ENCODE results near the gene ATAD2B. TPM values are rescaled to one million over a fixed set of nuclear protein-coding genes. Genes with fewer than 3 reads are reported as not detected.
"Not testable (repeated sequence)": the region's sequence is repeated elsewhere in the genome, so short reads cannot be mapped to it uniquely, and the experiment has no call there.

ATAD2B gene
- total and polyA plus RNA-seq, 7 donors = 2.4 to 22.5 (median 19.7) TPM

DNA sequence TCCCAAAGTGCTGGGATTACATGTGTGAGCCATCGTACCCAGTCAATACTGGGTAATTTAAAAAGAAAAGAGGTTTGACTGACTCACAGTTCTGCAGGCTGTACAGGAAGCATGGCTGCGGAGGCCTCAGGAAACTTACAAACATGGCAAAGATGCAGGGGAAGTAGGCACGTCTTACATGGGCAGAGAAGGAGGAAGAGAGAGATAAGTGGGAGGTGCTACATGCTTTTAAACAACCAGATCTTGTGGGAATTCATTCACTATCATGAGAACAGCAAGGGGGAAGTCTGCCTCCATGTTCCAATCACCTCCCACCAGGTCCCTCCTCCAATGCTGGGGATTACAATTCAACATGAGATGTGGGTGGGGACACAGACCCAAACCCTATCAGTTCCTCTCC lies 192.5 kb downstream of the ATAD2B start:
- DNase-seq = no peak
- Histone ChIP-seq H3K4me3 (no peak overlapping the region), H3K4me1 (no peaks in the 10 kb centered on the region), H3K9me3 (no peaks in the 10 kb centered on the region), H3K36me3 (peaks cover 0 to 6% (median 0%) of the 10 kb centered on the region in 4 donors), H3K27ac (no peak overlapping the region), H3K27me3 (no peaks in the 10 kb centered on the region)
- intact Hi-C loops (cut with DNase I) = no loop called here
- 79 to 85% methylated on average over 3 of the region's 3 CpGs for WGBS, 2 donors
- TF ChIP-seq EP300 (IDR thresholded peaks at IDR 0.05) (no peak), CTCF (IDR thresholded peaks at IDR 0.05) (no peak), POLR2AphosphoS5 (IDR thresholded peaks at IDR 0.05) (no peak), POLR2A (IDR thresholded peaks at IDR 0.05) (no peak)

- H3K9me3 ChIP-seq; DNase-seq; H3K4me3 ChIP-seq; intact Hi-C loops (cut with DNase I); H3K27me3 ChIP-seq; H3K4me1 ChIP-seq; H3K27ac ChIP-seq: not testable (repeated sequence)
- WGBS, 2 donors = 97 to 100% methylated on average over 3 of the region's 3 CpGs
- peaks cover 0 to 11% (median 0%) of the 10 kb centered on the region in 4 donors for H3K36me3 ChIP-seq
Observed at GRCh38 chr2:23723029-23723428, 203.9 kb downstream of the ATAD2B start.

- WGBS, 2 donors = 97% methylated on average over 3 of the region's 3 CpGs
- peaks cover 0 to 2% (median 0%) of the 10 kb centered on the region in 4 donors for H3K9me3 ChIP-seq
- no peak for TF ChIP-seq EP300 (IDR thresholded peaks at IDR 0.05)
- no peak for TF ChIP-seq POLR2AphosphoS5 (IDR thresholded peaks at IDR 0.05)
- DNase-seq = no peak
- intact Hi-C loops (cut with DNase I) = no loop called here
- peaks cover 0 to 11% (median 0%) of the 10 kb centered on the region in 4 donors for H3K36me3 ChIP-seq
- no peak overlapping the region for H3K4me3 ChIP-seq
- no peak overlapping the region for H3K27ac ChIP-seq
- H3K27me3 ChIP-seq = no peaks in the 10 kb centered on the region
- H3K4me1 ChIP-seq = peaks cover 0 to 7% (median 0%) of the 10 kb centered on the region in 4 donors
Observed at GRCh38 chr2:23722255-23722654, 204.7 kb downstream of the ATAD2B start.

DNA sequence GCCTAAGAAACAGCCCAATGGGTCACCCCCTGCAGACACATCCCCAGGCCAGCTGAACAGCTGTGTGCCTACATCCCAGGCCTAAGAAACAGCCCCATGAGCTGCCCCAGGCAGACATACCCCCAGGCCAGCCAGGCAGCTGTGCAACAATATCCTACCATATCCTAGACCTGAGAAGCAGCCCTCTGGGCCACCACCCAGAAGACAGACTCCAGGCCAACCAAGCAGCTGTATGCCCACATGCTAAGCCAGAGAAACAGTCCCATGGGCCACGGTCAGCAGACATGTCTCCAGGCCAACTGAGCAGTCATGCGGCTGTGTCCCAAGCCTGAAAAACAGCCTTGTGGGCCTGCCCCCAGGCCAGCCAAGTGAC lies 205.5 kb downstream of the ATAD2B start:
- WGBS, 2 donors = 95 to 99% methylated on average over 2 of the region's 2 CpGs
- TF ChIP-seq POLR2AphosphoS5 (IDR thresholded peaks at IDR 0.05) = no peak
- intact Hi-C loops (cut with DNase I) = no loop called here

GRCh38 chr2:23720705-23721453 lies 206.0 kb downstream of the ATAD2B start:
- intact Hi-C loops (cut with DNase I) = no loop called here
- no peak for TF ChIP-seq POLR2A (IDR thresholded peaks at IDR 0.05)
- no peak for TF ChIP-seq CTCF (IDR thresholded peaks at IDR 0.05)
- TF ChIP-seq EP300 (IDR thresholded peaks at IDR 0.05) = no peak
- no peak for TF ChIP-seq POLR2AphosphoS5 (IDR thresholded peaks at IDR 0.05)
- 76 to 91% methylated on average over 4 of the region's 4 CpGs for WGBS, 2 donors

More for the DNA sequence above, 205.5 kb downstream of the ATAD2B start:
- H3K36me3 ChIP-seq = peaks cover 0 to 11% (median 0%) of the 10 kb centered on the region in 4 donors
- H3K27me3 ChIP-seq = no peaks in the 10 kb centered on the region
- no peak overlapping the region for H3K27ac ChIP-seq
- no peak for DNase-seq
- H3K4me3 ChIP-seq = no peak overlapping the region
- peaks cover 0 to 7% (median 0%) of the 10 kb centered on the region in 4 donors for H3K4me1 ChIP-seq
- peaks cover 0 to 2% (median 0%) of the 10 kb centered on the region in 4 donors for H3K9me3 ChIP-seq

GRCh38 chr2:23719716-23720115 lies 207.2 kb downstream of the ATAD2B start:
- 93 to 94% methylated on average over 5 of the region's 5 CpGs for WGBS, 2 donors
- Histone ChIP-seq H3K27me3 (no peaks in the 10 kb centered on the region), H3K4me1 (peaks cover 0 to 7% (median 0%) of the 10 kb centered on the region in 4 donors), H3K36me3 (no peaks in the 10 kb centered on the region), H3K4me3 (no peak overlapping the region), H3K27ac (no peak overlapping the region), H3K9me3 (no peaks in the 10 kb centered on the region)
- intact Hi-C loops (cut with DNase I) = no loop called here
- TF ChIP-seq CTCF (IDR thresholded peaks at IDR 0.05) = no peak
- no peak for TF ChIP-seq EP300 (IDR thresholded peaks at IDR 0.05)
- no peak for TF ChIP-seq POLR2AphosphoS5 (IDR thresholded peaks at IDR 0.05)
- no peak for TF ChIP-seq POLR2A (IDR thresholded peaks at IDR 0.05)
- DNase-seq = no peak

More at GRCh38 chr2:23720705-23721453, 206.0 kb downstream of the ATAD2B start:
- Histone ChIP-seq H3K36me3 (peaks cover 0 to 7% (median 0%) of the 10 kb centered on the region in 4 donors), H3K27ac (no peak overlapping the region), H3K4me3 (no peak overlapping the region), H3K9me3 (peaks cover 0 to 2% (median 0%) of the 10 kb centered on the region in 4 donors), H3K4me1 (peaks cover 0 to 7% (median 0%) of the 10 kb centered on the region in 4 donors), H3K27me3 (no peaks in the 10 kb centered on the region)
- no peak for DNase-seq

All from sigmoid colon (tissue), 7 donors.